ENCODE results near the gene SYT1.

The SYT1 gene

GRCh38 chr12:79381248-79382208, 517.0 kb downstream of the SYT1 start:
- DNase-seq (ENCODE audit: low read depth in 1 of 2, low spot score in 1 of 2) = no peak

GRCh38 chr12:79384551-79384950, 520.0 kb downstream of the SYT1 start:
- no peak for DNase-seq (ENCODE audit: low read depth in 1 of 2, low spot score in 1 of 2)

DNA sequence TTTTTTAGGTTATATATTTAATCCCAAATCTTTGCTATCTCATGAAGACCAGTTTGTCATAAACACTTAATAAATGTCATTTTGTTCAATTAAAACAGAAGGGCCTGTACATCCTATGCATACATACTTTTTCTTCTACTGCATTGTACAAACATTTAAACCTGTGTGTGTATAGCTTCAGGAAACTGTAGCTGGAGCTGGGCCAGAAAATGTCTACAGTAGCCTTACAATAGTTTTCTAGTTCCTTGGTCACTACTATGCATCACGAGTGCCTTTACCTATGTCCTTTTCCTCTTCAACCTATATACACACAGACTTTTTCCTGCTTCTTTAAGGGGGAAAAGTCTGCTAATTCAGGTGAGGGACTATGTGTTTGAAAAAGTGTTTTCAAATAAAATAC, 523.4 kb downstream of the SYT1 start:
- DNase-seq (ENCODE audit: low read depth in 1 of 2, low spot score in 1 of 2) = no peak

DNA sequence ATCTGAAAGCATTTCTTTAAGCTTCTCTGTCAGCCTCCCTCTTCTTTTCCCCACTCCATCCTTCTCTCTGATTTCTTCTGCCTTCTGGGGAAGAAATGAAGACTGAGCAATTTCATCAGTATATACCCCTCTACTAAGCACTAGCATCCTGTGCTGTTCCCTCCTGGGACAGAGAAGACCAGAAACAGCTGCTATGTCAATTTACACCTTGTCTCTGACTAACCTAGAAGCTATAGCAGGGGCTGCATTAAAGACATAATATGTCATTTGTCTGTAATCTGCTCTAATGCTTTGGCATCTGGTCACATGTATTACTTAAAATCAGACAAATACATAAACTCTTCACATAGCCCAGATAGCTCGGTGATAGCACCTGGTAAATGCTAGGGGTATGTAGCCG, 529.3 kb downstream of the SYT1 start:
- DNase-seq (ENCODE audit: low read depth in 1 of 2, low spot score in 1 of 2) = no peak

DNA sequence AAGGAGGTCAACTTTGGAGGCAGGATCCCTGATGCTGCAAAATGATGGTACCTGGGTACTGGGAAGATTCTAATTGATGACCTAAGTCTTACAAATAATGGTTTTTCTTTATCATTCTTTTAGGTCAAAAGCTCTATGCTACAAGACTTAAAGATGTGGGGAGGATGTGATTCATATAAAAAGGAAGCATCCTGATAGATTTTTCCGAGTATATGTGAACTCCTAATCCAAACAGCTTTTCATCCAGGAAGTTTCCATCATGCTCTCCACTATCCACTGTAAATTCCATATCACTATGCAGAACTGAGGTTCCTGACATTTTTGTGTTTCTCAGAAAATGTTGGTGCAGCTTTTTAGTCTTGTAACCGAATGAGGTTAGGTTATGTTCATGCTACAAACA, 533.0 kb downstream of the SYT1 start:
- DNase-seq (ENCODE audit: low read depth in 1 of 2, low spot score in 1 of 2) = no peak

DNA sequence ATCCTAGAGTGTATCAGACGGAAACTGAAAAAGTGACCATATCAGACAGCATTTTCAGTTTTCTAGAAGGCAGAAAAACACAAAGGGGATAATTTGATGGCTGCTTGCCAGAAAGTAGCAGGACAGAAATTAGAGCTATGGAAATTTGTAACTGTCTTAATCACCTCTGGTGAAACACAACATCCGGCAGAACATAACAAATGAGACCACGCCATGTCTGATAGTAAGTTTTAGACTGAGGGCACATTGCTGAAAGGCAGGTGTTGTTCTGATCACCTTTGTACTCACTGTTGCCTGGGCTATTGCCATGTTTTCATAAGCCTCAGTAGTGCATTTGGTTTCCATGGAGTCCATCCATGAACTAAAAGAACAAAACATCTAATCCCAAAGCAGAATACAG, 535.9 kb downstream of the SYT1 start:
- DNase-seq (ENCODE audit: low read depth in 1 of 2, low spot score in 1 of 2) = no peak

DNA sequence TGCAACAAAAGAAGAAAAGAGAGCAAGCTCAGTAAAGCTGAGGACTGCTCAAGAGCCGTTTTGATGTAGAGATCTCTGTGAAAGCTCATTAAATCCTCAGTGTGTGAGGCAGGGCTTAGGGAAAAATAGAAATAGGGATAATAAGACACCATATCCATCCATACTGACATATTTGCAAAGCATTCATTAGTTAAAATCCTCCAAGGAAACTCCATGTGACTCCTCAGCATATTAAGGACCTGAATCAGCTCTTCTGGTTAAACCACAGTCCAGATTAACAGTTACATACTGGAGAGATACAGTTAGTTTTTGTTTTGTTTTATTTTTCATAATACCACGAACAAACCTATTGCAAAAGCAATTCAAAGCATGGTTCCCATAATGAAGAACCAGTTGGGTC, 538.0 kb downstream of the SYT1 start:
- DNase-seq (ENCODE audit: low read depth in 1 of 2, low spot score in 1 of 2) = no peak

DNA sequence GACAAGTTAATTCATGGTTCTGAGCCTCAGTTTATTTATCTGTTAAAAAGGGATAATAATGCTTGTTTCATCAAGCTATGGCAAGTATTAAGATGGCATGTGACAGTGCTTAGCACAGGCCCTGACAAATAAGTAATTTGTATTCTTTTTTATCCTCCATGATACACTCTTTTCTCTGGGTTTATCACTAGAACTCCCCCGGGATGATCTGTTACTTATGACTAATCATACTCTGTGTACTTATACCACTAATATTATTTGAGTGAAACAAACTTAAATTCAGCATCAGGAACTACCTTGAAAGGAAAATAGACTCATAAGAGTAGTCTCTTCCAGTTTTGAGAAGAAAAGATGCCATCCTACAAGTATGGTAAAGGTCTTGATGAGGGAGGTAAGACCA, 542.4 kb downstream of the SYT1 start:
- no peak for DNase-seq (ENCODE audit: low read depth in 1 of 2, low spot score in 1 of 2)

GRCh38 chr12:79407671-79408622, 543.4 kb downstream of the SYT1 start:
- DNase-seq (ENCODE audit: low read depth in 1 of 2, low spot score in 1 of 2) = no peak

GRCh38 chr12:79408689-79409088, 544.1 kb downstream of the SYT1 start:
- DNase-seq (ENCODE audit: low read depth in 1 of 2, low spot score in 1 of 2) = no peak

- no peak for DNase-seq (ENCODE audit: low read depth in 1 of 2, low spot score in 1 of 2)
Measured at GRCh38 chr12:79409562-79409961, 545.0 kb downstream of the SYT1 start.

DNA sequence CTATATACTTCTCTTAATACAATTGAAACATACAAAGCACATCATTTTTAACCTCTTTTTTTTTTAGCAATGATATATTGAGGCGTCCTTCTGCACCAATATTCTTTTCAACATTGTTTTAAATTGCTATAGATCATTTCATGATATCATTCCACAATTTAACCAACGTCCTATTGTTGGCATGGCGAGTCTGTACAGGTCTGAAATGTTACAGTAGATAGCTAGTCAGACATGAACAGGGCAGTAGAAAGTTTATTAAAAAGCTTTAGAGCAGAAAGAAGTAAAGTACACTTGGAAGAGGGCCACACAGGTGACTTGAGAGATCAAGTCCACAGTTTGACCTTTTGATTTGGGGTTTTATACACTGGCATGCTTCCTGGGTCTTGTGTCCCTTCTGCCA, 547.2 kb downstream of the SYT1 start:
- no peak for DNase-seq (ENCODE audit: low read depth in 1 of 2, low spot score in 1 of 2)

- no peak for DNase-seq (ENCODE audit: low read depth in 1 of 2, low spot score in 1 of 2)
Measured at GRCh38 chr12:79413796-79414195, 549.2 kb downstream of the SYT1 start.

DNA sequence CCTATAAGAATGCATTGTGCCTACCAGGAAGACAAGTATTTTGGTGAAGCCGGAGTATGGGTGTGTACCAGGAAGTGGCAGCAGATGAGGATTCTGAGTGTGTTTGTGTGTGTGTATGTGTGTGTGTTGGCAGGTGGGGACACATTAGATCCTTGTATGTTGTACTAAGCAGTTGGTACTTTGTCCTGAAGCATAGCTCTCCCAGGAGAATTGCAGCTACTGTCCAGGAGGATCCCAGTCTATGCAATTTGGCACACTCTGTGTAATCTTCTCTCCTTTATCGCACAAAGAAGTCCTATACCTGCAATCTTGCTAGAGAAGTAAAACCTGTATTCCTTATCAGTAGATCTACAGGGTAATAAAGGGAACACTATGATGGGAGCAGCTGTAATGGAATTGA, 549.7 kb downstream of the SYT1 start:
- DNase-seq (ENCODE audit: low read depth in 1 of 2, low spot score in 1 of 2) = no peak

DNA sequence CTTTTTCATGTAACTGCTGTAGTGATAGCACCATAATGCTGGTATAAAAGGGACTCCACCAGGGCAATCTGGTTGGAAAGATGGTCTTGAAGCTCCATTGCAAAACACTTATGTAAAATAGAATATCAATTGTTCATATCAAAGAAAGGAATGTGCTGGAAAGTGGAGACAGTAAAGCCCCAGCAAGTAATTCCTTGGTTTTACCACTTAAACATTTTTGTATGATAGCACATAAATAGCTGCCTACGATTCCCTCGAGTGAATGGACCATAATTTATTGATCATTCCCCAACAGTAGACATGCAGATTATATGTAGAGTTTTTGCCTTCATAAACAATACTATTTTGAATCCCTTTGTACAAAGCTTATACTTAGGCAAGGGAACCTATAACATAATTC, 550.7 kb downstream of the SYT1 start:
- no peak for DNase-seq (ENCODE audit: low read depth in 1 of 2, low spot score in 1 of 2)

- DNase-seq (ENCODE audit: low read depth in 1 of 2, low spot score in 1 of 2) = no peak
Measured at GRCh38 chr12:79415746-79416435, 551.3 kb downstream of the SYT1 start.

- no peak for DNase-seq (ENCODE audit: low read depth in 1 of 2, low spot score in 1 of 2)
Measured at GRCh38 chr12:79420146-79420618, 555.6 kb downstream of the SYT1 start.

GRCh38 chr12:79421236-79421740, 556.7 kb downstream of the SYT1 start:
- no peak for DNase-seq (ENCODE audit: low read depth in 1 of 2, low spot score in 1 of 2)

DNA sequence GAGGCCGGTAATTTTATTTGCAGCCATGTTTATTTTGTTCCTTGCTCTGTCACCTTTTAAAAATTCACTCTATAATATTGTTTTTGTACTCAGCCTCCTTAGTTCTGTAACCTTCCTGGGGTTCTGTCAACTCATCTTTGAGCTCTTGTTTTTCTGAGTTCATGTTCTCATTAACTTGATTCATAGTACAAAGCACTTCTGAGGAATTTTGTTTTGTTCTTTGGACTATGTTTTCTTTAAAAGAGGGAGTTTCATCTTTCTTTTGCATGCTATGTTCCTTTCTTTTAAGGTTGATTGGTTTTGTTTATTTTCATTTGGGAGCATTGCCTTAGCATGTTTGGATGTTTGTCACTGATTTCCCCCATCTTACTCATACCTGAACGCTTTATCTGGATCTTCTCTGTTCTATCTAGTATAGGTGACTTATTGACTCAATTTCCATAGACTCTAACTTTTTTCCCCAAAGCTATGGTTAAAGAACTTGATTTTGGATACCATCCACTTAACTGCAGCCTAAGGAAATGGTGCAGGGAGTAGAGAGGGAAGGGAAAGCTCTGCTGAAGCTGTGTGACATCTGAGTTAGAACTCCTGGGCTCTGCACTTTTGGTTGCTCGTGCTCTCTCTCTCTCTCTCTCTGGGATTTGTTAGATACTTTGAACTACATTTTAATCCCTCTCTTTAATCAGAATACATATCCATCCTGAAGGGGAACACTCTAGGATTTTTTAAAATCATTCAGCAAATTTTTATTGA, 557.7 kb downstream of the SYT1 start:
- no peak for DNase-seq (ENCODE audit: low read depth in 1 of 2, low spot score in 1 of 2)

DNA sequence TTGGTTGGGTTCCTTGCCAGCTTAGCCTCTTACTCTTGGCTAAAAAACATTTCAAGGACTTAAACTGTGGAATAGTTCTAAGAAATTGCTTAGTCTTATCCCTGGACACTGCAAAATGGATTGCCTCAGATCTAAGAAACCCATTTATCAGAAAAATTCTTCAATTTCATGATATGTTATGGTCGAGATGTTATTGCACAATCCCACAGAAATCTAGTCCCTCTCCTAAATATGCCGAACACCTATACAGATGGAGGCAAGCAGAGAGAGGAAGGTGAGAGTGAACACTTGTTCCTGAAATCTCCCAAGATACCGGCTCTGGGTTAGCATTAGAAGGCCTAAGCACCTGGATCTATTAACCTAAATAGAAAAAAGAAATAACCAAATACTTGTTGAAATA, 559.0 kb downstream of the SYT1 start:
- no peak for DNase-seq (ENCODE audit: low read depth in 1 of 2, low spot score in 1 of 2)

Data from activated T-helper 1 cell treated with anti-CD3 and anti-CD28 coated beads, Interleukin-2, amount 50 U/mL, for 16 hours (primary cell).